ENCODE measurements around the gene MVB12B. TPM values are rescaled to one million over a fixed set of nuclear protein-coding genes. Genes with fewer than 3 reads are reported as not detected.

MVB12B gene
- total RNA-seq, 1 experiment from 2014 or later, result 4.5 TPM

DNA sequence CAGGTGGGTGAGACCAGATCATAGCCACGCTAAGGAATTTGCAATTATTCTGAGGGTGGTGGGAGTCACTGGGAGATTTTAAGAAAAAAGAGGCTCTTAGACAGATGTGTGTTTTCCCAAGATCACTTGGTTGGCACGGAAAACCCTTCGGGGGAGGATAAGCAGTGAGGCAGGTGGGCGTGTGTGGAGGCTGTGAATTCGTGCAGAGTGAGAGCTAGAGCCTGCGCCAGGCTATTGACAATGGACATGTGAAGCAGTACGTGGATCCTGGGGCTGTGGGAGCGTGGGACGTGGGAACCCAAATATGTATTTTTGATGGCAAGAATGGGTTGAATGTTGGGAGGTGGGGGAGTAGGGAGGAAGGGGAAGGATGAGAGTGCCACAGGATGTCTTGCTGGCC, 19.4 kb downstream of the MVB12B start:
- CTCF ChIA-PET, result no interaction called here
- Mint-ChIP-seq H3K27ac (ENCODE audit: unreplicated experiment) (no peak overlapping the region), H3K4me1 (ENCODE audit: low read depth, unreplicated experiment) (peaks cover 9% of the 10 kb centered on the region), H3K4me3 (ENCODE audit: low read depth, unreplicated experiment) (no peak overlapping the region), H3K27me3 (ENCODE audit: unreplicated experiment) (no peaks in the 10 kb centered on the region), H3K36me3 (ENCODE audit: insufficient read depth, unreplicated experiment) (no peaks in the 10 kb centered on the region), H3K9me3 (ENCODE audit: low read depth, unreplicated experiment) (no peaks in the 10 kb centered on the region)
- DNase-seq, result no peak
- TF ChIP-seq, protein P1, sequence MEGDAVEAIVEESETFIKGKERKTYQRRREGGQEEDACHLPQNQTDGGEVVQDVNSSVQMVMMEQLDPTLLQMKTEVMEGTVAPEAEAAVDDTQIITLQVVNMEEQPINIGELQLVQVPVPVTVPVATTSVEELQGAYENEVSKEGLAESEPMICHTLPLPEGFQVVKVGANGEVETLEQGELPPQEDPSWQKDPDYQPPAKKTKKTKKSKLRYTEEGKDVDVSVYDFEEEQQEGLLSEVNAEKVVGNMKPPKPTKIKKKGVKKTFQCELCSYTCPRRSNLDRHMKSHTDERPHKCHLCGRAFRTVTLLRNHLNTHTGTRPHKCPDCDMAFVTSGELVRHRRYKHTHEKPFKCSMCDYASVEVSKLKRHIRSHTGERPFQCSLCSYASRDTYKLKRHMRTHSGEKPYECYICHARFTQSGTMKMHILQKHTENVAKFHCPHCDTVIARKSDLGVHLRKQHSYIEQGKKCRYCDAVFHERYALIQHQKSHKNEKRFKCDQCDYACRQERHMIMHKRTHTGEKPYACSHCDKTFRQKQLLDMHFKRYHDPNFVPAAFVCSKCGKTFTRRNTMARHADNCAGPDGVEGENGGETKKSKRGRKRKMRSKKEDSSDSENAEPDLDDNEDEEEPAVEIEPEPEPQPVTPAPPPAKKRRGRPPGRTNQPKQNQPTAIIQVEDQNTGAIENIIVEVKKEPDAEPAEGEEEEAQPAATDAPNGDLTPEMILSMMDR (IDR thresholded peaks at IDR 0.05; ENCODE audit: unreplicated experiment), result no peak
- intact Hi-C loops (cut with micrococcal nuclease; ENCODE audit: unreplicated experiment), result no loop called here
- no TSS peak for BruUV-seq (replicated peaks)

DNA sequence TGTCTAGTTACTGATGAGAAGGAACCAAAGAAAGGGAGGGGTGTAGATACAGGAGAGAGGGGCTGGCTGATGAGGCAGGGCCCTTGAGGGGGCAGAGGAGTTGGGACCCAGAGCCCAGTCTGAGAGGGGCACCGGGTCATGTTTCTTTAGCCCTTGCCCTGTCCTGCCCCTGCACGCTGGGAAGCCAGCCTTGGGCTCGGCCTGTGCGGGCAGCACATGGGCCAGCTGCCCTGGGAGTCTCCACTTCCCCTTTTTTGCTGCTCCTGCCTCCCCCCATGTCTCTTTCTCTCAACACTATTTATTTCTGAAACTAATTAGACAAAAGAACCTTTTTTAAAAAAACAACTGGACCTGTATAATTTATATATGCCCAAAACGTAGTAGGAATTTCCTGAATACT, 20.5 kb downstream of the MVB12B start:
- DNase-seq, result no peak
- Mint-ChIP-seq H3K4me1 (ENCODE audit: low read depth, unreplicated experiment) (peaks cover 9% of the 10 kb centered on the region), H3K4me3 (ENCODE audit: low read depth, unreplicated experiment) (no peak overlapping the region), H3K27ac (ENCODE audit: unreplicated experiment) (no peak overlapping the region), H3K36me3 (ENCODE audit: insufficient read depth, unreplicated experiment) (no peaks in the 10 kb centered on the region), H3K9me3 (ENCODE audit: low read depth, unreplicated experiment) (no peaks in the 10 kb centered on the region), H3K27me3 (ENCODE audit: unreplicated experiment) (no peaks in the 10 kb centered on the region)
- intact Hi-C loops (cut with micrococcal nuclease; ENCODE audit: unreplicated experiment), result no loop called here
- TF ChIP-seq, protein P1 (IDR thresholded peaks at IDR 0.05; ENCODE audit: unreplicated experiment), result no peak
- CTCF ChIA-PET, result no interaction called here
- BruUV-seq (replicated peaks), result no TSS peak

DNA sequence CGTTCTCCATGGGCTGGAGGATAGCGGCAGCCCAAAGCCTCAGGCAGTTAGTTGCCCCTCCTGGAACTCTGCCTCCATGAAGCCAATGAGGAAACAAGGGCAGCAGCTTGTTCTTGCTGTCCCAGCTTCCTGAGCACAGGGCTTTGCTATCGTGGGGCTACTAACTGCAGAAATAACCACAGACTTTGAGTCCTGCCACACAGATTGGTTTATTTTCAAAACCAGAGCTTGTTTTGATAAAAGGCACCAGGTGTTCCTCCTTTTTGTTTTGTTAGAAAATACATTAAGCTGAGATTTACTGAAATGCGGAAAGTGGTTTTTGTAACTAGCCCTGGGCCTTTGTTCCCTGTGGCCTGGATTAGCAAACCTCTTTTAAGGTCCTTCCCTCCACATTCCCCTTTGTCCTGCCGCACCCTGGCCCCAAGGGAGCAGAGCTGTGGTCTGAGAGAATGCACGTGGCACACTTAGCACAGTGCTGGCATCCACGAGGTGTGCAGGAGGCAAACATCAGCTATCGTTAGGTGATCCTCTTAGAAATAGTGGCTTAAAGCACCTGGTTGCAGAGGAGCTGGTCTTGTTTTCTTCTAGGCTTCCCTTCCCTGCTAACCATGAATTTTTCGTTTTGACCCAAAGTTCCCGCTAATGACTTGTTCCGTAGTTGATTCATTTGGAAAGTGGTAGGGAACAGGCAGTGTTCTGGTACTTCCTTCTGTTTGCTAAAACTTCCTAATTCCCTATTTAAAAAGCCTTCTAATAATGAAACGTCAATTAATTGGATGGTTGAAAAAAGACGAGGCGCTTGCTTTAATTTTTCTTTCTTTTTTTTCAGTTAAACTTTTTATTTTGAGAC, 21.5 kb downstream of the MVB12B start:
- H3K4me1 Mint-ChIP-seq (ENCODE audit: low read depth, unreplicated experiment), result peaks cover 9% of the 10 kb centered on the region
- CTCF ChIA-PET, result no interaction called here
- H3K36me3 Mint-ChIP-seq (ENCODE audit: insufficient read depth, unreplicated experiment), result no peaks in the 10 kb centered on the region
- TF ChIP-seq, protein P1 (IDR thresholded peaks at IDR 0.05; ENCODE audit: unreplicated experiment), result no peak
- no peak overlapping the region for H3K27ac Mint-ChIP-seq (ENCODE audit: unreplicated experiment)
- intact Hi-C loops (cut with micrococcal nuclease; ENCODE audit: unreplicated experiment), result no loop called here
- no peaks in the 10 kb centered on the region for H3K27me3 Mint-ChIP-seq (ENCODE audit: unreplicated experiment)
- H3K4me3 Mint-ChIP-seq (ENCODE audit: low read depth, unreplicated experiment), result no peak overlapping the region
- no peak for DNase-seq
- H3K9me3 Mint-ChIP-seq (ENCODE audit: low read depth, unreplicated experiment), result no peaks in the 10 kb centered on the region
- BruUV-seq (replicated peaks), result no TSS peak

DNA sequence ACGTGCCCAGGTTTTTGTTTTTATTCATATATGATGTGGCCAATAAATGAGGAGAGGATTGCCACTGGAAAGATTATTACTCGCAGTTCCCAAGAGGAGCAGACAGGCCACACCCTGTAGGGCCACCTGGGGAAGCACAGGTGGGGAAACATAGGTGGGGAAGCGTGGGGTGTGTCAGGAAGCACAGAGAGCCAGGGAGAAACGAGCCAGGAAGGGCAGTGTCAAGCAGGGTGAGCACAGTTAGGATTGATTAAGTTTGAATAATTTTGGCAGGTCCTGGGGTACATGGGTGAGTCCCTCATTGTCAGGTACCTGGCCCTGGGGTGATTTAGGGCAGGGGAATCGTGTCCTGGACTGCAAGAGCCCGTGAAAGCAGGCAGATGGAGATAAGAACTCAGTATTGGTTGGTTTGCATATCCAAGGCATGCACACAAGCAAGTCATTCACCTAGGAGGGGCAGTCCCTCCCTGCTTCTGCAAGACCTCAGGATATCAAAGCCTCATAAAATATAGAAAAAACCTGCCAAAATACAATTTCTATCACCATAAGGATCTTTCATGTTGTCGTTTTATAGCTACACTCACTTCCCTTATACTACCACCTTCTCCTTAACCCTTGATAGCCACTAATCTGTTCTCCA, 22.4 kb downstream of the MVB12B start:
- H3K4me3 Mint-ChIP-seq (ENCODE audit: low read depth, unreplicated experiment), result no peak overlapping the region
- intact Hi-C loops (cut with micrococcal nuclease; ENCODE audit: unreplicated experiment), result no loop called here
- BruUV-seq (replicated peaks), result no TSS peak
- no peaks in the 10 kb centered on the region for H3K36me3 Mint-ChIP-seq (ENCODE audit: insufficient read depth, unreplicated experiment)
- no peaks in the 10 kb centered on the region for H3K9me3 Mint-ChIP-seq (ENCODE audit: low read depth, unreplicated experiment)
- CTCF ChIA-PET, result no interaction called here
- peaks cover 9% of the 10 kb centered on the region for H3K4me1 Mint-ChIP-seq (ENCODE audit: low read depth, unreplicated experiment)
- no peak for DNase-seq
- TF ChIP-seq, protein P1 (IDR thresholded peaks at IDR 0.05; ENCODE audit: unreplicated experiment), result no peak
- H3K27me3 Mint-ChIP-seq (ENCODE audit: unreplicated experiment), result no peaks in the 10 kb centered on the region
- H3K27ac Mint-ChIP-seq (ENCODE audit: unreplicated experiment), result no peak overlapping the region
